Esophagus muscularis mucosa (tissue), 4 donors: ENCODE measurements around the gene TLX1. TPM values are rescaled to one million over a fixed set of nuclear protein-coding genes. Genes with fewer than 3 reads are reported as not detected.

Experiments used
- DNase-seq: peaks from one replicate; pipeline ENCODE4 v3.0.0-alpha.2; 2017; ENCODE audit errors: extremely low spot score
- H3K27ac ChIP-seq, 4 donors: fragments of 200-600 bp; sonication (generic); replicated peaks in 1 of 4; 1 replicate in 3 of 4; 2 replicates in 1 of 4; pipeline ENCODE4 v1.5.1; 2016 to 2019; ENCODE audit warnings: mild to moderate bottlenecking in 1 of 4
- H3K27me3 ChIP-seq, 4 donors: fragments of 200-600 bp; sonication (generic); one replicate each; pipeline versions ENCODE4 v1.5.1 to v1.6.0; 2016 to 2019
- H3K36me3 ChIP-seq, 4 donors: fragments of 200-600 bp; sonication (generic); one replicate each; pipeline ENCODE4 v1.5.1; 2016 to 2019
- H3K4me1 ChIP-seq, 4 donors: fragments of 200-600 bp; sonication (generic); one replicate each; pipeline ENCODE4 v1.5.1; 2016 to 2019
- H3K4me3 ChIP-seq, 4 donors: fragments of 200-600 bp; sonication (generic); 1 replicate in 2 of 4; 2 replicates in 2 of 4; pipeline ENCODE4 v1.5.1; 2016 to 2019; ENCODE audit warnings: mild to moderate bottlenecking in 4 of 4, moderate library complexity in 1 of 4
- H3K9me3 ChIP-seq, 4 donors: fragments of 200-600 bp; sonication (generic); 1 replicate in 3 of 4; 2 replicates in 1 of 4; pipeline ENCODE4 v1.5.1; 2016 to 2019
- CTCF ChIP-seq, 3 experiments: fragments of 200-600 bp in 2 of 3; fragments of 450-650 bp in 1 of 3; sonication (generic) in 2 of 3; IDR thresholded peaks; one replicate each; pipeline ENCODE4 v1.5.1; 2017 to 2019; ENCODE audit warnings: antibody characterized with exemption in 3 of 3, mild to moderate bottlenecking in 2 of 3, moderate library complexity in 1 of 3
- EP300 ChIP-seq: sonication (generic); formaldehyde crosslinking; IDR thresholded peaks from one replicate; pipeline ENCODE4 v1.6.1; 2017; ENCODE audit warnings: antibody characterized with exemption
- POLR2A ChIP-seq: fragments of 450-650 bp; IDR thresholded peaks from one replicate; pipeline ENCODE4 v1.6.1; 2017; ENCODE audit warnings: antibody characterized with exemption, moderate library complexity, mild to moderate bottlenecking, low read depth
- POLR2AphosphoS5 ChIP-seq, 2 donors: sonication (generic); formaldehyde crosslinking; IDR thresholded peaks; one replicate each; pipeline ENCODE4 v1.6.1; 2017; ENCODE audit warnings: antibody characterized with exemption in 2 of 2
- WGBS: methylation state at CpG from one replicate; pipeline ENCODE4 v1.1.5; 2018; 5-methylcytosine and 5-hydroxymethylcytosine counted together
- intact Hi-C: fragments of 100-400 bp; cut with DNase I; formaldehyde crosslinking; loops from one replicate; pipeline ENCODE4 v1.15.1; 2023
- total RNA-seq, 4 donors: library from RNA; depleted of rRNA; stranded (reverse); fragments of >200 nt; gene quantifications; one replicate each; pipeline versions ENCODE4 v1.1.0 to v1.2.1, GENCODE V29; 2016

The TLX1 gene
- total RNA-seq, 4 donors from 2014 or later = not detected

- peaks cover 0 to 99% (median 25%) of the 10 kb centered on the region in 4 donors for H3K27me3 ChIP-seq
- DNase-seq = no peak
- no peak overlapping the region for H3K27ac ChIP-seq
- intact Hi-C loops = no loop called here
- H3K4me3 ChIP-seq = no peak overlapping the region
- no peaks in the 10 kb centered on the region for H3K4me1 ChIP-seq
- 58% methylated on average over 11 of the region's 14 CpGs for WGBS
- TF ChIP-seq POLR2AphosphoS5 (IDR thresholded peaks at IDR 0.05) = no peak
- no peak for TF ChIP-seq POLR2A
- no peaks in the 10 kb centered on the region for H3K36me3 ChIP-seq
- no peaks in the 10 kb centered on the region for H3K9me3 ChIP-seq
Measured at GRCh38 chr10:101094121-101094879, 36.8 kb upstream of the TLX1 start.

- WGBS = 76% methylated on average over 6 of the region's 6 CpGs
- Histone ChIP-seq H3K27me3 (peaks cover 0 to 99% (median 27%) of the 10 kb centered on the region in 4 donors), H3K4me1 (no peaks in the 10 kb centered on the region), H3K36me3 (no peaks in the 10 kb centered on the region), H3K27ac (no peak overlapping the region), H3K4me3 (no peak overlapping the region), H3K9me3 (no peaks in the 10 kb centered on the region)
- DNase-seq = no peak
- TF ChIP-seq CTCF (IDR thresholded peaks at IDR 0.05) (no peak), POLR2AphosphoS5 (IDR thresholded peaks at IDR 0.05) (no peak), POLR2A (no peak), EP300 (no peak)
- intact Hi-C loops = loop anchor here (1.0 kb wide), 1 partner anchor 47 kb away; no protein-coding TSS in a partner anchor
Measured at GRCh38 chr10:101095004-101095403, 36.1 kb upstream of the TLX1 start.

GRCh38 chr10:101095550-101096213 lies 35.4 kb upstream of the TLX1 start:
- Histone ChIP-seq H3K4me3 (no peak overlapping the region), H3K36me3 (no peaks in the 10 kb centered on the region), H3K9me3 (no peaks in the 10 kb centered on the region), H3K27me3 (peaks cover 0 to 100% (median 27%) of the 10 kb centered on the region in 4 donors), H3K4me1 (no peaks in the 10 kb centered on the region), H3K27ac (no peak overlapping the region)
- intact Hi-C loops = loop anchor here (1.0 kb wide), 1 partner anchor 47 kb away; no protein-coding TSS in a partner anchor
- no peak for DNase-seq
- TF ChIP-seq CTCF (IDR thresholded peaks at IDR 0.05) (peak; percentile 65 to 81 (median 69)), POLR2AphosphoS5 (IDR thresholded peaks at IDR 0.05) (no peak)
- WGBS = 28% methylated on average over 5 of the region's 7 CpGs

GRCh38 chr10:101096378-101096777 lies 34.7 kb upstream of the TLX1 start:
- TF ChIP-seq EP300 (no peak), POLR2A (no peak)
- H3K27me3 ChIP-seq = peaks cover 0 to 100% (median 26%) of the 10 kb centered on the region in 4 donors
- no peak overlapping the region for H3K4me3 ChIP-seq
- H3K4me1 ChIP-seq = no peaks in the 10 kb centered on the region
- no peaks in the 10 kb centered on the region for H3K36me3 ChIP-seq
- DNase-seq = no peak
- intact Hi-C loops = no loop called here
- H3K27ac ChIP-seq = no peak overlapping the region
- no peaks in the 10 kb centered on the region for H3K9me3 ChIP-seq
- WGBS = 100% methylated on average over 3 of the region's 4 CpGs

GRCh38 chr10:101097881-101098280 lies 33.2 kb upstream of the TLX1 start:
- peaks cover 0 to 97% (median 17%) of the 10 kb centered on the region in 4 donors for H3K27me3 ChIP-seq
- no peak overlapping the region for H3K27ac ChIP-seq
- intact Hi-C loops = no loop called here
- no peak for TF ChIP-seq CTCF (IDR thresholded peaks at IDR 0.05)
- no peak for TF ChIP-seq POLR2A
- no peak for TF ChIP-seq POLR2AphosphoS5 (IDR thresholded peaks at IDR 0.05)
- no peak overlapping the region for H3K4me3 ChIP-seq
- H3K9me3 ChIP-seq = no peaks in the 10 kb centered on the region
- H3K4me1 ChIP-seq = no peaks in the 10 kb centered on the region
- no peak for DNase-seq
- H3K36me3 ChIP-seq = no peaks in the 10 kb centered on the region
- 53% methylated on average over 3 of the region's 4 CpGs for WGBS
